ENCODE data around the gene FAM114A1. TPM values are rescaled to one million over a fixed set of nuclear protein-coding genes. Genes with fewer than 3 reads are reported as not detected.

FAM114A1 gene
- total and polyA plus RNA-seq, 4 donors, result 22.1 to 108 (median 53.9) TPM

- TF ChIP-seq FOXA1 (IDR thresholded peaks at IDR 0.05), result no peak
- TF ChIP-seq REST (IDR thresholded peaks at IDR 0.05), result no peak
- no peak for TF ChIP-seq GABPA (IDR thresholded peaks at IDR 0.05 in 1 of 2, conservative IDR thresholded peaks at IDR 0.05 in 1 of 2)
- TF ChIP-seq FOXA2 (IDR thresholded peaks at IDR 0.05), result no peak
- TF ChIP-seq ATF3 (IDR thresholded peaks at IDR 0.05), result no peak
- no peak for TF ChIP-seq TAF1 (conservative IDR thresholded peaks at IDR 0.05)
- no peak for TF ChIP-seq CTCF (IDR thresholded peaks at IDR 0.05; ENCODE audit: low read depth, low read length, missing input control)
- no peak for TF ChIP-seq RAD21 (IDR thresholded peaks at IDR 0.05)
- TF ChIP-seq EGR1 (IDR thresholded peaks at IDR 0.05; ENCODE audit: low read depth in 2 of 2), result no peak
- no peak for TF ChIP-seq YY1 (IDR thresholded peaks at IDR 0.05)
- no peak for TF ChIP-seq HNF4G (IDR thresholded peaks at IDR 0.05)
- no peak for TF ChIP-seq RXRA (IDR thresholded peaks at IDR 0.05)
- no peak for TF ChIP-seq ZBTB33 (IDR thresholded peaks at IDR 0.05)
- TF ChIP-seq MAX (IDR thresholded peaks at IDR 0.05), result no peak
- no peak for TF ChIP-seq JUND (IDR thresholded peaks at IDR 0.05)
- no peak for TF ChIP-seq HNF4A (conservative IDR thresholded peaks at IDR 0.05)
- TF ChIP-seq NR2F2 (IDR thresholded peaks at IDR 0.05), result no peak
- no peak for TF ChIP-seq SP1 (IDR thresholded peaks at IDR 0.05)
- WGBS, result 86% methylated on average over 4 of the region's 4 CpGs
- H3K4me1 ChIP-seq (ENCODE audit: control insufficient read depth in 4 of 4, insufficient read depth in 4 of 4, low read length in 3 of 4), result peaks cover 0 to 11% (median 9%) of the 10 kb centered on the region in 4 donors
- no peak overlapping the region for H3K27ac ChIP-seq (ENCODE audit: low read depth in 1 of 2, low read length in 2 of 2)
- no peak overlapping the region for H3K9ac ChIP-seq (ENCODE audit: low read depth in 1 of 2, low read length in 2 of 2)
- H3K36me3 ChIP-seq (ENCODE audit: control insufficient read depth in 4 of 4, insufficient read depth in 3 of 4, low read depth in 1 of 4, low read length in 3 of 4), result peaks cover 2 to 42% (median 19%) of the 10 kb centered on the region in 4 donors
- no peak overlapping the region for H3K4me3 ChIP-seq (ENCODE audit: low read depth in 1 of 3, low read length in 3 of 3)
- H3K27me3 ChIP-seq (ENCODE audit: control insufficient read depth in 4 of 4, insufficient read depth in 4 of 4, low read length in 3 of 4), result no peaks in the 10 kb centered on the region
- DNase-seq (ENCODE audit: low spot score), result no peak
- H3K9me3 ChIP-seq (ENCODE audit: control insufficient read depth in 4 of 4, low read length in 3 of 4), result no peaks in the 10 kb centered on the region
Measured at GRCh38 chr4:38943343-38943742, 75.7 kb downstream of the FAM114A1 start.

Data from liver (tissue), 9 donors.